Activated naive CD8-positive, alpha-beta T cell (primary cell): ENCODE measurements around the gene MAN1C1.
A peak's percentile ranks its signal among the peaks of the same experiment; 100 is the strongest.

ENCODE experiments used
- H3K27ac Mint-ChIP-seq: one replicate; pipeline ENCODE4 v1.8.0; 2021; ENCODE audit warnings: mixed read lengths
- H3K27me3 Mint-ChIP-seq: one replicate; pipeline ENCODE4 v1.8.0; 2021; ENCODE audit warnings: mixed read lengths
- H3K36me3 Mint-ChIP-seq: one replicate; pipeline ENCODE4 v1.8.0; 2021; ENCODE audit warnings: mixed read lengths
- H3K4me1 Mint-ChIP-seq: one replicate; pipeline ENCODE4 v1.8.0; 2021; ENCODE audit warnings: low read depth, mixed read lengths
- H3K4me3 Mint-ChIP-seq: one replicate; pipeline ENCODE4 v1.8.0; 2021; ENCODE audit warnings: mild to moderate bottlenecking, mixed read lengths
- H3K9me3 Mint-ChIP-seq: one replicate; pipeline ENCODE4 v1.8.0; 2021; ENCODE audit warnings: low read depth, mixed read lengths

The MAN1C1 gene

GRCh38 chr1:25767437-25767770 is 150.8 kb downstream of the MAN1C1 start:
- peaks cover 2% of the 10 kb centered on the region for H3K36me3 Mint-ChIP-seq
- H3K27me3 Mint-ChIP-seq, result no peaks in the 10 kb centered on the region
- H3K9me3 Mint-ChIP-seq, result no peaks in the 10 kb centered on the region
- peaks cover 60% of the 10 kb centered on the region for H3K4me1 Mint-ChIP-seq
- no peak overlapping the region for H3K27ac Mint-ChIP-seq
- no peak overlapping the region for H3K4me3 Mint-ChIP-seq

- Mint-ChIP-seq H3K9me3 (no peaks in the 10 kb centered on the region), H3K27me3 (no peaks in the 10 kb centered on the region), H3K4me1 (peaks cover 76% of the 10 kb centered on the region), H3K27ac (peak overlapping the region; percentile 75), H3K4me3 (no peak overlapping the region), H3K36me3 (peaks cover 8% of the 10 kb centered on the region)
Observed at GRCh38 chr1:25768999-25769398, 152.4 kb downstream of the MAN1C1 start.

GRCh38 chr1:25769625-25770383 is 153.2 kb downstream of the MAN1C1 start:
- H3K36me3 Mint-ChIP-seq, result peaks cover 8% of the 10 kb centered on the region
- no peaks in the 10 kb centered on the region for H3K9me3 Mint-ChIP-seq
- no peak overlapping the region for H3K4me3 Mint-ChIP-seq
- no peaks in the 10 kb centered on the region for H3K27me3 Mint-ChIP-seq
- peak overlapping the region; percentile 88 for H3K27ac Mint-ChIP-seq
- H3K4me1 Mint-ChIP-seq, result peaks cover 84% of the 10 kb centered on the region

- peaks cover 86% of the 10 kb centered on the region for H3K4me1 Mint-ChIP-seq
- H3K4me3 Mint-ChIP-seq, result peak overlapping the region; percentile 60
- no peaks in the 10 kb centered on the region for H3K9me3 Mint-ChIP-seq
- H3K27me3 Mint-ChIP-seq, result no peaks in the 10 kb centered on the region
- peak overlapping the region; percentile 88 for H3K27ac Mint-ChIP-seq
- H3K36me3 Mint-ChIP-seq, result peaks cover 8% of the 10 kb centered on the region
Observed at GRCh38 chr1:25770541-25771220, 154.1 kb downstream of the MAN1C1 start.

- H3K9me3 Mint-ChIP-seq, result no peaks in the 10 kb centered on the region
- H3K4me1 Mint-ChIP-seq, result peaks cover 83% of the 10 kb centered on the region
- peaks cover 8% of the 10 kb centered on the region for H3K36me3 Mint-ChIP-seq
- H3K27ac Mint-ChIP-seq, result peak overlapping the region; percentile 88
- peak overlapping the region; percentile 60 for H3K4me3 Mint-ChIP-seq
- no peaks in the 10 kb centered on the region for H3K27me3 Mint-ChIP-seq
Observed at GRCh38 chr1:25771221-25772114, 154.9 kb downstream of the MAN1C1 start.

GRCh38 chr1:25772164-25772563 is 155.6 kb downstream of the MAN1C1 start:
- peaks cover 80% of the 10 kb centered on the region for H3K4me1 Mint-ChIP-seq
- no peaks in the 10 kb centered on the region for H3K9me3 Mint-ChIP-seq
- H3K27me3 Mint-ChIP-seq, result no peaks in the 10 kb centered on the region
- H3K4me3 Mint-ChIP-seq, result peak overlapping the region; percentile 60
- peak overlapping the region; percentile 88 for H3K27ac Mint-ChIP-seq
- H3K36me3 Mint-ChIP-seq, result peaks cover 8% of the 10 kb centered on the region

GRCh38 chr1:25772692-25773245 is 156.2 kb downstream of the MAN1C1 start:
- Mint-ChIP-seq H3K27ac (peak overlapping the region; percentile 76), H3K36me3 (peaks cover 8% of the 10 kb centered on the region), H3K4me3 (peak overlapping the region; percentile 66), H3K27me3 (no peaks in the 10 kb centered on the region), H3K4me1 (peaks cover 78% of the 10 kb centered on the region), H3K9me3 (no peaks in the 10 kb centered on the region)

GRCh38 chr1:25773441-25774125 is 157.0 kb downstream of the MAN1C1 start:
- Mint-ChIP-seq H3K4me3 (peak overlapping the region; percentile 71), H3K36me3 (peaks cover 8% of the 10 kb centered on the region), H3K9me3 (no peaks in the 10 kb centered on the region), H3K4me1 (peaks cover 81% of the 10 kb centered on the region), H3K27ac (peak overlapping the region; percentile 92), H3K27me3 (no peaks in the 10 kb centered on the region)

GRCh38 chr1:25774206-25774803 is 157.7 kb downstream of the MAN1C1 start:
- peaks cover 8% of the 10 kb centered on the region for H3K36me3 Mint-ChIP-seq
- peak overlapping the region; percentile 71 for H3K4me3 Mint-ChIP-seq
- peak overlapping the region; percentile 92 for H3K27ac Mint-ChIP-seq
- no peaks in the 10 kb centered on the region for H3K9me3 Mint-ChIP-seq
- no peaks in the 10 kb centered on the region for H3K27me3 Mint-ChIP-seq
- H3K4me1 Mint-ChIP-seq, result peaks cover 75% of the 10 kb centered on the region

- Mint-ChIP-seq H3K4me3 (peak overlapping the region; percentile 71), H3K27ac (peak overlapping the region; percentile 92), H3K36me3 (peaks cover 8% of the 10 kb centered on the region), H3K27me3 (no peaks in the 10 kb centered on the region), H3K9me3 (no peaks in the 10 kb centered on the region), H3K4me1 (peaks cover 69% of the 10 kb centered on the region)
Observed at GRCh38 chr1:25774921-25775771, 158.6 kb downstream of the MAN1C1 start.

GRCh38 chr1:25779388-25779787 is 162.8 kb downstream of the MAN1C1 start:
- Mint-ChIP-seq H3K9me3 (no peaks in the 10 kb centered on the region), H3K27ac (no peak overlapping the region), H3K27me3 (no peaks in the 10 kb centered on the region), H3K4me1 (peaks cover 27% of the 10 kb centered on the region), H3K36me3 (no peaks in the 10 kb centered on the region), H3K4me3 (no peak overlapping the region)

- H3K4me1 Mint-ChIP-seq, result peaks cover 22% of the 10 kb centered on the region
- no peaks in the 10 kb centered on the region for H3K36me3 Mint-ChIP-seq
- H3K27me3 Mint-ChIP-seq, result no peaks in the 10 kb centered on the region
- H3K4me3 Mint-ChIP-seq, result no peak overlapping the region
- no peak overlapping the region for H3K27ac Mint-ChIP-seq
- H3K9me3 Mint-ChIP-seq, result no peaks in the 10 kb centered on the region
Observed at GRCh38 chr1:25779894-25780293, 163.3 kb downstream of the MAN1C1 start.

GRCh38 chr1:25780318-25781129 is 163.9 kb downstream of the MAN1C1 start:
- no peak overlapping the region for H3K27ac Mint-ChIP-seq
- no peaks in the 10 kb centered on the region for H3K27me3 Mint-ChIP-seq
- no peak overlapping the region for H3K4me3 Mint-ChIP-seq
- H3K9me3 Mint-ChIP-seq, result no peaks in the 10 kb centered on the region
- no peaks in the 10 kb centered on the region for H3K36me3 Mint-ChIP-seq
- H3K4me1 Mint-ChIP-seq, result peaks cover 15% of the 10 kb centered on the region
